Activated CD4-positive, alpha-beta T cell treated with anti-CD3 and anti-CD28 coated beads, Interleukin-2, Interleukin-6, amounts not matched to agents 100 ng/mL and 50 ng/mL, durations not matched to agents 16 hours and 8 hours (primary cell): ENCODE data around the gene MBOAT2.
"Not testable (repeated sequence)": the region's sequence is repeated elsewhere in the genome, so short reads cannot be mapped to it uniquely, and the experiment has no call there.

Source experiments
- DNase-seq: peaks from one replicate; pipeline ENCODE4 v3.0.0-alpha.2; 2020

The MBOAT2 gene

DNA sequence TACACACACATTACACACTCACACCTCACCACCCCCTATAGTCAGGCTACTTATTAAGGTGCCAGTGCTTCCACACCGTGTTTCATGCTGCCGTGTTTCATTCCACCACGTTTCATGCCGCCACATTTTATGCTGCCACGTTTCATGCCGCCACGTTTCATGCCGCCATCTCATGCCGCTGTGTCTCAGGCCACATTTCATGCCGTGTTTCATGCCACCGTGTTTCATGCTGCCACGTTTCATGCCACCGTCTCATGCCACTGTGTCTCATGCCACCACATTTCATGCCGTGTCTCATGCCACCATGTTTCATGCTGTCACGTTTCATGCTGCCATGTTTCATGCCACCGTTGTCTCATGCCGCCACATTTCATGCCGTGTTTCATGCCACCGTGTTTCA, 65.1 kb downstream of the MBOAT2 start:
- no peak for DNase-seq

DNA sequence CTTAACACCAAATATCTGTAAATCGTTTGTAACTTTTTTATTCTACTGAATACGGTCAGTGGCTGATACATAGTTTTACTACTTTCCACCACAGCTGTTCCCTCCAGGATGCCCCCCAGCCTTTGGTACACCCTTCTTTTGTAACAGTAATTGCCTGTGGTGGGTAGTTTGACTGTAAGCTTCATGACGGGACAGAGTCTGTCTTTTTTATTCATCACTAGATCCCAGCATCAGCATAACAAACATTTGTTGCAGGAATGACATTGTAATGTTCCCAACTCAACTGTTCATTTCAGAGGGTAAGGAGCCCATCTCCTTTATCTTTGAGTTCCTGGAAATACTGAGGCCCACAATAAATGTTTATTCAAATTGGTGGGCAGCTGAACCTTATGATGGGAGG, 67.5 kb downstream of the MBOAT2 start:
- DNase-seq, result no peak

DNA sequence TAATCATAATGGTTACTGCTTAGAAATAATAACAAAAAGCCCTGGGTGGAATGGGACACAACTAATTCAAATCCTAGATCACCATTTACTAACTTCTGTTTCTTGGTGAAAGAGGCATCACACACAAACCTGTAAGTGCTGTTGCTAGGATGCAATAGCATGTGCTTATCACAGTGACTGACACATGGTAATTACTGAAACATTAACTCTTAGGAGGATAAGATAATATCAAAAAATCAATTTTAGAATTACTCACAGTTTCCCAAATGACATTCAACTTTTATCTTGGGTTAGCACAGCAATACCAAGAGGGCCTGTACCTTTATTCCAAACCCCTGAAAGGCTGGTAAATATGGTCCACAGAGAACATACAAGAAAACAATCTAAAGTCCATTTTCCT, 69.1 kb downstream of the MBOAT2 start:
- no peak for DNase-seq

GRCh38 chr2:8932702-8933101, 70.8 kb downstream of the MBOAT2 start:
- no peak for DNase-seq

DNA sequence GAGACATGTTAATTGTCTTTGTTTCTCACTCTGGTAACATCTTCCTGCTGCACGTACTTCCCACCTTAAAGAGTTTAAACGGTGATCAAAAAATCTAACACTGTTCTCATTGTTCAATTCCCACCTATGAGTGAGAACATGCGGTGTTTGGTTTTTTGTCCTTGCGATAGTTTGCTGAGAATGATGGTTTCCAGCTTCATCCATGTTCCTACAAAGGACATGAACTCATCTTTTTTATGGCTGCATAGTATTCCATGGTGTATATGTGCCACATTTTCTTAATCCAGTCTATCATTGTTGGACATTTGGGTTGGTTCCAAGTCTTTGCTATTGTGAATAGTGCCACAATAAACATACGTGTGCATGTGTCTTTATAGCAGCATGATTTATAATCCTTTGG, 73.3 kb downstream of the MBOAT2 start:
- DNase-seq, result not testable (repeated sequence)

GRCh38 chr2:8929128-8929527, 74.4 kb downstream of the MBOAT2 start:
- no peak for DNase-seq

DNA sequence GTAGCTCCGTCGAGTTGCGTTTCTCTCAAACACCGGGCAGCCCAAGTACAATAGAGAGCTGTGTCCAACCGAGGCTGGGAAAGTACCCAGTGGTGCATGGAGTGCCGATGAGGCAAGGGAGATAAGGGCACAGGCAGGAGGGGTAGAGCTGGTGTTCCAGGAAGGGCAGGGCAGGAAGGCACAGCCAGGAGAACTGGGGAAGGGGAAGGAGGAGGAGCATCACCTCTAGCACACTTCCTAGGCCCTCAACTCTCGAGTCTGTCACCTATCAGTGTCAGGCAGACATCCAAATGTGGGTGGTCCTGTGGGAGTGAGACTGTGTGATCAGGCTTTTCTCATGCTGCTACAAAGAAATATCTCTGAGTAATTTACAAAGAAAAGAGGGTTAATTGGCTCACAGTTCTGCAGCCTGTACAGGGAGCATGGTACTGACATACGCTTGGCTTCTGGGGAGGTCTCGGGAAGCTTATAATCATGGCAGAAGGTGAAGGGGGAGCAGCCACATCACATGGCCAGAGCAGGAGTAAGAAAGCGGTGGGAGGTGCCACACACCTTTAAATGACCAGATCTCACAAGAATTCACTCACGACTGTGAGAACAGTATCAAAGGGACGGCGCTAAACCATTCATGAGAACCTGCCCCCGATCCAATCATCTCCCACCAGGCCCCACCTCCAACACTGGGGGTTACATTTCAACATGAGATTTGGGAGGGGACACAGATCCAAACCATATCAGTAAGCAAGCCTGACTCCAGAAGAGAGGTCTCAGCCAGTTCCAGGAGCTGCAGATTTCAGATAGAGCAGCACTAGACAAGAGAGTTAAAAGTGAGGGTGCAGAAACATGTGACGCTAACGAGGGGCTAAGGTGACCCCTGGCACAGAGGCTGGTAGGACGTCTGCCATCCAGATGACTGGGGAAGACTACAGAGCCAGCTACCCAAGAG, 75.7 kb downstream of the MBOAT2 start:
- DNase-seq, result no peak

- no peak for DNase-seq
Observed at GRCh38 chr2:8926356-8926755, 77.1 kb downstream of the MBOAT2 start.

- DNase-seq, result no peak
Observed at GRCh38 chr2:8925411-8925810, 78.1 kb downstream of the MBOAT2 start.

DNA sequence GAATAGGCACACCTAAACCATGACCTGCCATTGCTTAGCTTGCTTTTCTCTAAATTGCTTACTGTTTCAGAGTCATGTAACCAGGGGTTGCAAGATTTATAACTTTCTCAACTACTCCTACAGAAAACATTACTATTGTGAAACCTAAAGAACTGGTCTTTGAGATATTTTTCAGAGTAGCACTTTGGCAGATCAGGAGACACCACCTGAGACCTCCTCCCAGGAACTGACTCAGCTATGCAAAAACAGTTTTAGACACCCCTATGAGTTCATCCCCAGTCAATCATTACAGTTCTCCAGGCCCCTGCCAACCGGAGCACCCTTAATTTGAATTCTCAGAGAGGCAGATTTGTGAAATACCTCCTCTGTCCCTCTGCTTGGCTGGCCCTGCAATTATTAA, 80.3 kb downstream of the MBOAT2 start:
- DNase-seq, result no peak

DNA sequence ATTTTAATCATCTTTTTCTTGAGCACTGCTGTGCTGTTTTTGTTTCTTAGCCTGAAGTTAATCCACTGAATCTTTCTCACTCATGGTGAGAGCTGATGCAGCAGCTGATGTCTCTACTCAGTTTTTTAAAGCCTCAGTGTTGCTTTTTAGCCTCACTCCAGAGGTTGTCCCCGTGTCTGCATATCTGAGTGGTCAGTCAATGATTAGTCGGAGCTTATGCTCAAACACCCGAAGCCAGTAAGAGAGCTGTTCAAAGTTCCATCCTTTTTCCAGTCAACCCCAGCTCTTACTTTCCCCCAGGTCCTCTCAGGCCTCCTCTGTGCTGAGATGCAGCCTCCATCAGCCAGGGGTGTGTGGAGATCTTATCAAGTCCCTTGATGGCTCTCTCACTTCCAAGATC, 81.1 kb downstream of the MBOAT2 start:
- DNase-seq, result no peak

DNA sequence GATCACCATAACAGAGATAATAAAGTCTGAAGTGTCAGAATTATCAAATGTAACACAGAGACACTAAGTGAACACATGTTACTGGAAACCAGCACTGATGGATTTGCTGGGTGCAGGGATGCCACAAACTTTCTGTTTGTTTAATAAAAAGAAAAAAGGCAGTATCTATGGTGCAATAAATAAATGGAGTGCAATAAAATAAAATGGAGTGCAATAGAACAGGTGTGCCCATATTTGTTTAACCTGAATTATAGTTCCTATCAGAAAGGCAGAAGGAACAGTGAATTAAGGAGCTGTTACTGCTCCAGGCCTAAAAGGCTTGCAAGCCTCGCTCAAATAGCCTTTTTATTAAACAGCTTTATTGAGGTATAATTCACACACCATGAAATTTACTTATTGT, 85.1 kb downstream of the MBOAT2 start:
- no peak for DNase-seq

GRCh38 chr2:8915941-8916340, 87.5 kb downstream of the MBOAT2 start:
- DNase-seq, result no peak

GRCh38 chr2:8913767-8914166, 89.7 kb downstream of the MBOAT2 start:
- DNase-seq, result not testable (repeated sequence)

GRCh38 chr2:8907764-8908288, 95.7 kb downstream of the MBOAT2 start:
- DNase-seq, result no peak

DNA sequence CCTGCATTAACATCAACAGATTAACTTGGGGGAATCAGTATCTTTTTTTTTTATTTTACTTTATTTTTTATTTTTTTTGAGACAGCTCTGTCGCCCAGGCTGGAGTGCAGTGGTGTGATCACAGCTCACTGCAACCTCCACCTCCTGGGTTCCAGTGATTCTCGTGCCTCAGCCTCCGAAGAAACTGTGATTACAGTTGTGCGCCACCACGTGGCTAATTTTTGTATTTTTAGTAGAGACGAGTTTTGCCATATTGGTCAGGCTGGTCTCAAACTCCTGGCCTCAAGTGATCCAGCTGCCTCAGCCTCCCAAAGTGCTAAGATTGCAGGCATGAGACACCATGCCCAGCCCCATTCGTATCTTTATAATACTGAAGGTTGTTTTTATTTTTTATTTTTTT, 99.6 kb downstream of the MBOAT2 start:
- DNase-seq, result not testable (repeated sequence)

DNA sequence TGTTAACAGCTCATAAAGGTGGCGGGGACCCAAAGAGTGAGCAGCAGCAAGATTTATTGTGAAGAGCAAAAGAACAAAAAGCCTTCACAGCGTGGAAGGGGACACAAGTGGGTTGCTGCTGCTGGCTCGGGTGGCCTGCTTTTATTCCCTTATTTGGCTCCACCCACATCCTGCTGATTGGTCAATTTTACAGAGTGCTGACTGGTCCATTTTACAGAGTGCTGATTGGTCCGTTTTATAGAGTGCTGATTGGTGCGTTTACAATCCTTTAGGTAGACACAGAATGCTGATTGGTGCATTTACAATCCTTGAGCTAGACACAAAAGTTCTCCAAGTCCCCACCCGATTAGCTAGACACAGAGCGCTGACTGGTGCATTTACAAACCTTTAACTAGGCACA, 100.7 kb downstream of the MBOAT2 start:
- DNase-seq, result not testable (repeated sequence)

- not testable (repeated sequence) for DNase-seq
Observed at GRCh38 chr2:8897206-8897605, 106.3 kb downstream of the MBOAT2 start.

DNA sequence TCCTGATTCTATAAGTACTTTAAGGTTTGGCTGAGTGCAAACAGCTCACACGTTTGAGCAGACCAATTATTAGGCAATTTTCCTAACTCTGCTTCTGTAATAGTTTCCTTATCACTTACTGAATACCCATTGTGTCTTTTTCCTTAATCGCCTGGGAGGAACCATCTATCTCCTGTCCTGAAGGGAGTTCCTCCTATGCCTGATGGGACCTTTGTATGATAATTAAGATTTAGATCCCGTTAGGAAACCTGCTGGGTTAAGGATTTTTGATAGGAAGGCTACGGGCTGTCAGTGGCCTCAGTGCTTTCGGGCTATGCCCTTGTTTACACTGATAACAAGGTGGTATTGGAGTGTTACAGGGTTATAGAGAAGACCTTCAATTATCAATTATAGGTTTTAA, 106.8 kb downstream of the MBOAT2 start:
- not testable (repeated sequence) for DNase-seq

DNA sequence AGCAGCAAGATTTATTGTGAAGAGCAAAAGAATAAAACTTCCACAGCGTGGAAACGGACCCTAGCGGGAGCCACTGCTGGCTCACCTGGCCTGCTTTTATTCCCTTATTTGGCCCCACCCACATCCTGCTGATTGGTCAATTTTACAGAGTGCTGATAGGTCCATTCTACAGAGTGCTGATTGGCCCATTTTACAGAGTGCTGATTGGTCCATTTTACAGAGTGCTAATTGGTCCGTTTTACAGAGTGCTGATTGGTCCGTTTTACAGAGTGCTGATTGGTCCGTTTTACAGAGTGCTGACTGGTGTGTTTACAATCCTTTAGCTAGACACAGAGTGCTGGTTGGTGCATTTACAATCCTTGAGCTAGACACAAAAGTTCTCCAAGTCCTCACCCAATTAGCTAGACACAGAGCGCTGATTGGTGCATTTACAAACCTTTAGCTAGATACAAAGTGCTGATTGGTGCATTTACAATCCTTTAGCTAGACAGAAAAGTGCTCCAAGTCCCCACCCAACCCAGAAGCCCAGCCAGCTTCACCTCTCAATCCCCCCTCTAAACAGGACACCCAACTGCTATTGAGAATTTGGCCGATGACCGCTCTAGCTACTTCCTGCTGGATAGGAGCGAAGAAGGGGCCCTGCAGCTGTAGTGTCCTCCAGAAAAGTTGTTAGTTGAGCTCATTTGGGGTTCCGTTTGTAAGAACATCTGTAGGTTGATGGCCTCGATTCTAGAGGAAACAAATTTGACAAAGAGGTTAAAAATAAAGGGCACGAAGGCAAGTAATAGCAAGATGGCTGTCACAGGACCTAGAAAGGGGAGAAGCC, 108.2 kb downstream of the MBOAT2 start:
- not testable (repeated sequence) for DNase-seq

GRCh38 chr2:8893978-8894820, 109.3 kb downstream of the MBOAT2 start:
- no peak for DNase-seq

DNA sequence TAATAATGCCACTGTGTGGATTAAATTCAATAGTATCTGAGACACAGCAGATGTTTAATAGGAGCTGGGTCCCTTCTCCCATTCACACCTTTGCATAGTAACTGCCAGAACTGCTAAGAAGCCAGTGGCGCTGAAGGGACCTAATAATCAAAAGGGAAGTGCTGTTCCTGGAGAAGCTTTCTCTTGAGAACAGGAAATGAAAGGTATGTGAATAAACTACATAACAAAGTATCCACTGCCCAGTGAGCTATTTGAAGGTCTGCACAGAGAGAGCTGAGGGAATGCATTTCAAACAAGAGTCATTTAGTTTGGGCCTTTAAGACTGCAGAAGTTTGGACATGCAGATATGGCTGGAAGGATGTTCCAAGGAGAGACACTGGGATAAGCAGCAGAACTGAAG, 110.0 kb downstream of the MBOAT2 start:
- no peak for DNase-seq

- no peak for DNase-seq
Observed at GRCh38 chr2:8892111-8892510, 111.4 kb downstream of the MBOAT2 start.
